ENCODE measurements around the gene TRPM1. TPM values are rescaled to one million over a fixed set of nuclear protein-coding genes. Genes with fewer than 3 reads are reported as not detected.

The TRPM1 gene
- 100 to 1,000 TPM; 285 to 326 TPM for total RNA-seq

DNA sequence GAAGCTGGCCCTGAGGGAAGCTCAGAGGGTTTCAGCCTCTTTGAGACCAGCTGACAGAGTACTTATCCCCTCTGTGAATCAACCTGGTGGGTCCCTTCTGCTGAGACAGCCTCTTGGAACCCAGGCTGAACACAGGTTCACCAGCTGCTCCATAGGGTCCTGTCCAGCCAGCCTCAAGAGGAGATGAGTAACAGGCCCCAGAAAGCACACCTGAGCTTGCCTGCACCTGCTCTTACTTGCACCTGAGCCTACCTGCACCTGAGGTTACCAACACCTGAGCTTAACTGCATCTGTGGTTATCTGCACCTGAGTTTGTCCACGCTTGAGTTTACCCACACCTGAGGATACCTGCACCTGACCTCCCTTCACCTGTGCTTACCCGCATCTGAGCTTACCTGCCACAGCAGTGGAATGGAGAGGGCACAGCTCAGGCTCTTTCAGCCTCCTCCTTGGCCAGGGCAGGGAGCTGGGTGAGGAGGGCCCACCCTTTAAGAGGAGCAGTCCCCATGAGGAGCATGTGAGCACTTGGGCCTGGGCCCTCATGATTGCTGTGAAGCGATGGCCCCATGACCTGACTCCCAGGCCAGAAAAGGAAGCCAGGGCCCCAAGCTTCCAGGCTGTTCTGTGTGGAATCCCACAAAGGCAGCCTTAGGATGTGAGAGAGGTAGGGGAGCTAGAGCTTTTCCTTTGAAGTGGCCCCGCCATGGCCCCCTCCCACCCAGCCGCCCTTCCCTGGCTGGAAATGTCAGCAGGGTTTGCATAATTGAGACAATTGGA is at the start of gene TRPM1:
Gene TRPM1, minus strand, starts transcription at position 464 of the 777 bp plus-strand sequence. CDS start 20,370 bp downstream, outside the sequence.

DNA sequence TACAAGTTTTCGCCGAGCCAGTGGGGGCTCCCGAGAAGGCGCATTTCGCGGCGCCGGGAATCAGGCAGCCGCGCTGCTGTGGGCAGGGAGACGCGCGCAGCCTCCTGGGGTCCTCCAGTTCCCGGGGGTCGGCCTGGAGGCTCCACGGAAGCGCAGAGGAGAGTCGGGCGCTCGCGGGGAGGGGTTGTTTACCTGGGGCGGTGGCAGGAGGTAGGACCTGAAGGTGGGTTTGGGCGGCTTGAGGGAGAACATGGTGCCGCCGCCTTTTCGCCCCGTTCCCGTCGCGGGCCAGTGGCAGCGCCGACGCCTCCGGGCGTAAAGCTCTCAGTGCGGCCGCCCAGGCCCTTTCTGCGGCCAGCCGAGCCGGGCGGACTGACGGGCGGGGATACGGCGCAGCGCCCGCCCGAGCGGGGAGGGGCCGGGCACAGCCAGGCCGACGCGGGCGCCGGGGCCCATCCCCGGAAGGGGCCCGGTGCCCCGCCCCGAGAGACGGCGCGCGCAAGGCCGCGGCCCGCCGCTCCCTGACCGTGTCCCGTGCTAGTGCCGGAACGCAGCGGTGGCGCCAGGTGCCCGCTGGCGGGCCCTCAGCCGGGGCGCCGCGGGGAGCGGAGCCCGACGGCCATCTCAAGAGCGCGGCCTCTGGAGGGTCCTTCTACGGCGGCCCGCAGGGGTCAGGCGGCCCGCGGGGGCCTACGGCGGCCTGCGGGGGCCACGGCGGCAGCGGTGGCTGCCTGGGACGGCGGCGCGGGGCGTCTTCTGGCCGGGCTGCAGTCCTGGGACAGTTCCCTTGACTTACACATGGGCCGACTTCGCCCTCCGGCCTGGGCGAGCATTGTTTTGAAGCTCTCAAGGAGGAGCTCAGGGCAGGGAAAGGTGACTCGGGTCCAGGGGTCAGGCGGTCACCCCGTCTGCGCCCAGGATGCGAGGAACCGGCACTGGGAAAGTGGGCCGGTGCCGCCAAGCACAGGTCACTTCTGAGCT is 110.0 kb downstream of the TRPM1 start, which contains the start of gene MTMR10:
Gene MTMR10, minus strand, starts transcription at position 374 of the 981 bp plus-strand sequence. Its CDS starts 122 bp downstream, at position 252.

Small RNA genes within 50 kb of the gene (small RNA-seq; reads per million reads assigned to genes)
- 2,319 to 6,843 reads per million in 2 donors for gene MIR211
- gene RNU6-466P = 0 to 0.04 reads per million in 2 donors

Other genes with a start within 250 kb of the TRPM1 start
- 10 to 100 TPM; 12.7 to 16.7 TPM for gene FAN1, start 197.8 kb downstream of the TRPM1 start, total RNA-seq
- 10 to 100 TPM; 43.3 to 47.1 TPM for gene MTMR10, start 110.1 kb downstream of the TRPM1 start, total RNA-seq
- 10 to 100 TPM; 29.0 to 36.8 TPM for gene KLF13, start 225.1 kb upstream of the TRPM1 start, total RNA-seq